Lower lobe of right lung (tissue), 2 donors: ENCODE measurements around the gene C10orf67. TPM values are rescaled to one million over a fixed set of nuclear protein-coding genes. Genes with fewer than 3 reads are reported as not detected.
A peak's percentile ranks its signal among the peaks of the same experiment; 100 is the strongest.

Source experiments
- ATAC-seq, 2 donors: fragments of 200-7000 bp; cut with Tn5 transposase; one replicate each; pipeline ENCODE4 v1.9.1; 2020 to 2022; ENCODE audit warnings: mild to moderate bottlenecking in 2 of 2, moderate library complexity in 2 of 2
- DNase-seq: peaks from one replicate; pipeline ENCODE4 v3.0.0-alpha.2; 2020
- H3K27ac ChIP-seq: fragments of 200-600 bp; one replicate; pipeline ENCODE4 v1.8.0; 2022
- H3K27me3 ChIP-seq: fragments of 200-600 bp; one replicate; pipeline ENCODE4 v1.8.0; 2022; ENCODE audit warnings: low read depth
- H3K36me3 ChIP-seq: fragments of 200-600 bp; one replicate; pipeline ENCODE4 v1.8.0; 2022; ENCODE audit warnings: mild to moderate bottlenecking
- H3K4me1 ChIP-seq: fragments of 200-600 bp; one replicate; pipeline ENCODE4 v1.8.0; 2022
- H3K4me3 ChIP-seq: fragments of 200-600 bp; one replicate; pipeline ENCODE4 v1.8.0; 2022; ENCODE audit warnings: mild to moderate bottlenecking
- H3K9me3 ChIP-seq: fragments of 200-600 bp; one replicate; pipeline ENCODE4 v1.8.0; 2022
- intact Hi-C: fragments of 100-400 bp; cut with DNase I; formaldehyde crosslinking; loops from one replicate; pipeline ENCODE4 v1.11.0; 2022
- total RNA-seq: library from RNA; stranded (reverse); fragmentation: NEBNext Ultra II Directional; extraction: Animal tissue kit (Norgen Biotek cat#: 25700); gene quantifications from one replicate; pipeline ENCODE4 v1.2.1, GENCODE V29; 2021
- TF ChIP-seq, protein P1 (sequence below): fragments of 200-600 bp; IDR thresholded peaks from one replicate; pipeline ENCODE4 v1.8.0; 2022; ENCODE audit warnings: antibody characterized with exemption, mild to moderate bottlenecking
- donor health status: DM: no; HTN: yes; CAD: no; lungs with severe emphysema.

Gene C10orf67
- total RNA-seq, 1 donor from 2014 or later, result 1.2 TPM

DNA sequence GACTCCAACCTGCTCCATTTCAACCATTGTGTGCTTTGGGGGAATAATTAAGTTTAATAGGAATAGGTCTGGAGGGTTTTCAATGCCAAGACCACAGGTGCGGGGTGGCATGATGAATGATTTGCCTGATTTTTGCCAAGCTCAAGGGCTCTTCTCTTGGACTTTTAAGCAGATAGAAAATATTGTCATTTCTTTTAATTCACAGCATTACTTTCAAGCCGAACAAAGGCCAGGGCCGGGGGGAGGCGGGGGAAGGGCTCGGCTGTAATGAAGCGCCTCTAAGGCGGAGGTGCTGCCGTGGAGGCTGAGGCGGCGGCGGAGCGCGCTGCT, 146.0 kb downstream of the C10orf67 start:
- Histone ChIP-seq H3K4me3 (no peak overlapping the region), H3K27ac (no peak overlapping the region), H3K27me3 (peaks cover 98% of the 10 kb centered on the region), H3K36me3 (no peaks in the 10 kb centered on the region), H3K9me3 (no peaks in the 10 kb centered on the region), H3K4me1 (no peaks in the 10 kb centered on the region)
- TF ChIP-seq, protein P1, sequence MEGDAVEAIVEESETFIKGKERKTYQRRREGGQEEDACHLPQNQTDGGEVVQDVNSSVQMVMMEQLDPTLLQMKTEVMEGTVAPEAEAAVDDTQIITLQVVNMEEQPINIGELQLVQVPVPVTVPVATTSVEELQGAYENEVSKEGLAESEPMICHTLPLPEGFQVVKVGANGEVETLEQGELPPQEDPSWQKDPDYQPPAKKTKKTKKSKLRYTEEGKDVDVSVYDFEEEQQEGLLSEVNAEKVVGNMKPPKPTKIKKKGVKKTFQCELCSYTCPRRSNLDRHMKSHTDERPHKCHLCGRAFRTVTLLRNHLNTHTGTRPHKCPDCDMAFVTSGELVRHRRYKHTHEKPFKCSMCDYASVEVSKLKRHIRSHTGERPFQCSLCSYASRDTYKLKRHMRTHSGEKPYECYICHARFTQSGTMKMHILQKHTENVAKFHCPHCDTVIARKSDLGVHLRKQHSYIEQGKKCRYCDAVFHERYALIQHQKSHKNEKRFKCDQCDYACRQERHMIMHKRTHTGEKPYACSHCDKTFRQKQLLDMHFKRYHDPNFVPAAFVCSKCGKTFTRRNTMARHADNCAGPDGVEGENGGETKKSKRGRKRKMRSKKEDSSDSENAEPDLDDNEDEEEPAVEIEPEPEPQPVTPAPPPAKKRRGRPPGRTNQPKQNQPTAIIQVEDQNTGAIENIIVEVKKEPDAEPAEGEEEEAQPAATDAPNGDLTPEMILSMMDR, result no peak
- DNase-seq, result no peak
- no peak for ATAC-seq
- intact Hi-C loops, result no loop called here

DNA sequence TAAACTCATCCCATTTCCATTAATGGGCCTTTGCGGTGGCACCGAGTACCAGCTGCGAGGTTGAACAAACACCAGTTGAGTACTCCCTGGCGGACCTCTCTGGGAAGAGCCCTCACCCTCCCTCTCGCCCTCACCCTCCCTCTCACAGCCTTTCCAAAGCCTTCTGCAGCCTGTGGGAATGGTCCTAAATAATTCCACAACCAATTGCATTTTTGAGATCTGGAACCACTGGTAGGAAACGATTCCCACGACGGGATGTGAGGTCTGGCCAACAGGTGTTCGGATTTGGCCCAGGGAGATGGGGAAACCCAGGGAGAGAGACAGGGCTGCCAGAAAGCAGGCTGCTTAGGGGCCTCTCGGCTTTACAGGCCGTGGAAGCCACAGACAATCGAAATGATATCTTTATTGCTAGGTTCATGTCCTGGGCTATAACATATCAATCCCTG, 147.2 kb downstream of the C10orf67 start:
- no peak for ATAC-seq
- DNase-seq, result no peak
- Histone ChIP-seq H3K36me3 (no peaks in the 10 kb centered on the region), H3K27me3 (peaks cover 94% of the 10 kb centered on the region), H3K4me3 (no peak overlapping the region), H3K9me3 (no peaks in the 10 kb centered on the region), H3K27ac (no peak overlapping the region), H3K4me1 (no peaks in the 10 kb centered on the region)
- intact Hi-C loops, result no loop called here
- TF ChIP-seq, protein P1, result no peak

DNA sequence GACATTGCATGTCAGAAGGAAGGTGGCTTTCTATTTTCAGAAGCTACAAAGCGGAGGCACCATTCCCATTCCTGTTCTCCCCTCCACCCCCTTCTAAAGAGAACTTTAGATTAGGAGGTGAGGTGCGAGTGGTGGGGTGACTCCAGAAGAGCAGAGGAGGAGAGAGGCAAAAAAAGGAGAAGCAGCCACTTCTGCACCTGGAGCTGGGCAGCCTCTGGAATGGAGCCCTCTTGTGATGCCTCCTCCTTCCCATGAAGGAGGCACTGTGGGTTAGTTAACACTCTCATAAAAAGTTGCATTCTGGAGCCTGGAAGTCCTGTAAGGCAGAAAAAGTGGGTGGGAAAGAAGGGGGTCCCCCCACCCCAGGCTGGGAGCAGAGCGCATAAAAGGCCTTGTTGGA, 147.7 kb downstream of the C10orf67 start:
- TF ChIP-seq, protein P1, result no peak
- H3K27ac ChIP-seq, result no peak overlapping the region
- intact Hi-C loops, result no loop called here
- ATAC-seq, result no peak
- H3K4me3 ChIP-seq, result no peak overlapping the region
- no peaks in the 10 kb centered on the region for H3K4me1 ChIP-seq
- peaks cover 95% of the 10 kb centered on the region for H3K27me3 ChIP-seq
- no peaks in the 10 kb centered on the region for H3K9me3 ChIP-seq
- H3K36me3 ChIP-seq, result no peaks in the 10 kb centered on the region
- no peak for DNase-seq

DNA sequence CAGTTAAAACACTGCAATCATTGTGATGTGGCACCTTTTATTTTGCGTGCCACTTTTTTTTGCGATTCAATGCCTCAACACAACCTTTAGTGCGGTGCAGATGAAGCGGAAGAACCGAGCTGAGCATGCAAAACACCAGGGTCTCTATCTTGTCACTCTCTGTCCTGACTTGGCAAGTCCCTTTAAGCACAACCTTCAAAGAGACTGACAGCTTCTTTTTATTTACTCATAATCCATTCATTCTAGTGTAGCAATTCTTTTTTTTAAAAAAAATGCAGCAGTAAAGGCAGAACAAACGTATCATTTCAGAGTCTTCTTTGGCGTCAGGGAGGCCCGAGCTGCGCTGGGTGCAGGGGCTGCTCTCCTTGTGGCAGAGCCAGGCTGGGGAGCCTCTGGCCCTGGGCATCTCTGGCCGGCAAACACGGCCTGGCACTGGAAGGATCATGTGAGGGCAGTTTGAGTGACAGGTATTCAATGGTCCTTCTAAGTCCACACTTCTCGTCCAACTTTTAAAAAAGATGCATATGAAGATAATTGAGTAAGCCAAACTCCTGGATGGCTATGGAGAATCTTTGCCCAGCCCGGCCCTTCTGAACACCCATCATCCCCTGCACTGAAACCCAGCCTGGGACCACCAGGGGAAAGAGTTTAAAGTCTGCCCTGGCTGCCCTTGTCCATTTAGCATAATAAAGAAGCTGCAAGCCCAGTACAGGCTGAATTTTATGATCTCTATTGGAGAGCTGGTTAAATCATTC, 148.6 kb downstream of the C10orf67 start:
- Histone ChIP-seq H3K4me3 (no peak overlapping the region), H3K36me3 (no peaks in the 10 kb centered on the region), H3K4me1 (no peaks in the 10 kb centered on the region), H3K9me3 (no peaks in the 10 kb centered on the region), H3K27ac (no peak overlapping the region), H3K27me3 (peaks cover 96% of the 10 kb centered on the region)
- DNase-seq (no peak), ATAC-seq (no peak)
- intact Hi-C loops, result no loop called here
- TF ChIP-seq, protein P1, result no peak

- H3K4me1 ChIP-seq, result no peaks in the 10 kb centered on the region
- H3K36me3 ChIP-seq, result no peaks in the 10 kb centered on the region
- DNase-seq (peak; percentile 45), ATAC-seq (no peak)
- no peaks in the 10 kb centered on the region for H3K9me3 ChIP-seq
- H3K4me3 ChIP-seq, result no peak overlapping the region
- peaks cover 93% of the 10 kb centered on the region for H3K27me3 ChIP-seq
- intact Hi-C loops, result no loop called here
- TF ChIP-seq, protein P1, result no peak
- H3K27ac ChIP-seq, result no peak overlapping the region
Measured at GRCh38 chr10:23194966-23195845, 149.4 kb downstream of the C10orf67 start.
